ENCODE data around the gene RHBG.

The RHBG gene

DNA sequence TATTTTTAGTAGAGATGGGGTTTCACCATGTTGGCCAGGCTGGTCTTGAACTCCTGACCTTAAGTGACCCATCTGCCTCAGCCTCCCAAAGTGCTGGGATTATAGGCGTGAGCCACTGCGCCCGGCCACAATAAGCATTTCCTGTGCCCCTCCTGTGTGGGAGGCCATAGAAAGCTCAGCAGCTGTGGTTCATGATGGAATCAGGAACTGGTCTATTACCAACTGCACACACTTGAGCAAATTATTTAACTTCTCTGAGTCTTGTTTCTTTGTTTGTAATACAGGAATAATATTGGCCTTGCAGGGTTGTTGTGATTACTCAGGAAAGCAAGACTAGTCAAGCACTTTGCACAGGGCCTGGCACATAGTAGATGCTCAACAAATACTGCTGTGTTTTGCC is 15.0 kb downstream of the RHBG start:
- peaks cover 18% of the 10 kb centered on the region for H3K4me1 ChIP-seq (ENCODE audit: insufficient read depth, low read length)
- no peaks in the 10 kb centered on the region for H3K36me3 ChIP-seq (ENCODE audit: insufficient read depth, low read length)
- no peak overlapping the region for H3K4me3 ChIP-seq (ENCODE audit: low read length)
- no peaks in the 10 kb centered on the region for H3K9me3 ChIP-seq (ENCODE audit: low read length)
- peaks cover 42% of the 10 kb centered on the region for H3K27me3 ChIP-seq (ENCODE audit: insufficient read depth, low read length)
- H2AFZ ChIP-seq (ENCODE audit: low read depth, low read length): no peak overlapping the region

DNA sequence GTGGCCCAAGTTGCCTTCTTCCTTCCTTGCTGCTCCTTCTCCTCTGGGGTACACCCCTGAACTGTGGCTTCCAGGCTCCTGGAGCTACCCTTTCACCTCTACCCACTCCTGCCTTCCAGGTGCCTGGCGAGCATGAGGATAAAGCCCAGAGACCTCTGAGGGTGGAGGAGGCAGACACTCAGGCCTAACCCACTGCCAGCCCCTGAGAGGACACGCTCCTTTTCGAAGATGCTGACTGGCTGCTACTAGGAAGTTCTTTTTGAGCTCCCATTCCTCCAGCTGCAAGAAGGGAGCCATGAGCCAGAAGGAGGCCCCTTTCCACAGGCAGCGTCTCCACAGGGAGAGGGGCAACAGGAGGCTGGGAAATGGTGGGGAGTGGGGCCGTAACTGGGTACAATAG is 15.6 kb downstream of the RHBG start:
- H3K27me3 ChIP-seq (ENCODE audit: insufficient read depth, low read length): peaks cover 48% of the 10 kb centered on the region
- H3K4me3 ChIP-seq (ENCODE audit: low read length): no peak overlapping the region
- no peak overlapping the region for H2AFZ ChIP-seq (ENCODE audit: low read depth, low read length)
- peaks cover 20% of the 10 kb centered on the region for H3K4me1 ChIP-seq (ENCODE audit: insufficient read depth, low read length)
- no peaks in the 10 kb centered on the region for H3K9me3 ChIP-seq (ENCODE audit: low read length)
- H3K36me3 ChIP-seq (ENCODE audit: insufficient read depth, low read length): no peaks in the 10 kb centered on the region

DNA sequence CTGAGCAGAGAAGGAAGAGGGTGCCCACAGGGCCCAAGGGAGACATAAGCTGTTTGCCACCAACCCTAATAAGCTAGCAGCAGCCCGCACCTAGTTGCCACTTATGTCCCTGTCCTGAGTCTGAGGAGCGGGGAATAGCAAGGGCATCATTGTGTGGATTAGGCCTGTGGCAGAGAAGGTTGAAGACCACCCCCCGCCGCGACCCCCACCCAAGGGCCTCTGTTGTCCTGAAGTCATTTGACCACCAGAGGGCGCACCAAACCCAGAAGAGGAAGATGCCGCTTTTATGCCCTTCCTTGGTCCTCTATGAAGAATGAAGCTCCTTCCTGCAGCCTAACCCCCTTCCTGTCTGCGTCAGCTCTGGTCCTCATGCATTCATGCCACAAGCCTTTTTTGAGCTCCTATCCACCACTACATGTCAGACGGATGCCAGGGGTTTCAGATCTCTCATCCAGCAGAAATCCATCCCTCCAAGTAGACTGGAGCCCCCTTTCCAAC is 16.6 kb downstream of the RHBG start:
- H3K27me3 ChIP-seq (ENCODE audit: insufficient read depth, low read length): peaks cover 58% of the 10 kb centered on the region
- H3K9me3 ChIP-seq (ENCODE audit: low read length): no peaks in the 10 kb centered on the region
- H3K4me1 ChIP-seq (ENCODE audit: insufficient read depth, low read length): peaks cover 20% of the 10 kb centered on the region
- H2AFZ ChIP-seq (ENCODE audit: low read depth, low read length): no peak overlapping the region
- no peak overlapping the region for H3K4me3 ChIP-seq (ENCODE audit: low read length)
- no peaks in the 10 kb centered on the region for H3K36me3 ChIP-seq (ENCODE audit: insufficient read depth, low read length)

DNA sequence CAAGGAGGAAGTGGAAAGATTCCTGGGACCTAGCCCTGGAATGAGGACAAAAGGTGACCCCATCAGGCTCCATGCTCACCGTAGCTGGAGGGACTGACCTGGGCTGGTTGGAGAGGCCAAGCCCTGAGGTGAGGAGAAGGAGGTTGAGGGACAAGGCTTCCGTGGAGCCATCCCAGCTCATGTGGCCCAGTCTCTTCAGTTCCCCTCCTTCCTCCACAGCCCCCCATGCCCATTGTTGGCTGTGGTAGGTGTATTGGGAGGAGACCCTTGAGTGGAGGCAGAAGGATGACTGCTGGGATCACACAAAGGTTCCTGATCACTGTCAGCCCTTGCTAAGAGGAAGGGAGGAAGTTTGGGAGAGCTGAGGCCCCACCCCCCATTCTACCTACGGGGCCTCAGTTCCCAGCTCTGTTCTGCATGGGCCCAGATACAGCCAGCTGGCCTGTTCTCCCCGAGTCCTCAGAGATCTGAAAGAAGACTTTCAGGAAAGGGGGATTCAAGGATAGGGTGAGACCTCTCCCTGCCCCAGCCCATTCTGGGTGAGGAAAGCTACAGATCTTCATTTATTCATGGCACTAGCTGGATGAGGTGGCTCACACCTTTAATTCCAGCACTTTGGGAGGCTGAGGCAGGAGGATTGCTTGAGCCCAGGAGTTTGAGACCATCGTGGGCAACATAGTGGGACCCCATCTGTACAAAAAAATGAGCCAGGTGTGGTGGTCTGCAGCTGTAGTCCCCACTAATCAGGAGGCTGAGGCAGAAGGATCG is 17.3 kb downstream of the RHBG start:
- no peak overlapping the region for H3K4me3 ChIP-seq (ENCODE audit: low read length)
- peaks cover 61% of the 10 kb centered on the region for H3K27me3 ChIP-seq (ENCODE audit: insufficient read depth, low read length)
- H3K4me1 ChIP-seq (ENCODE audit: insufficient read depth, low read length): peaks cover 20% of the 10 kb centered on the region

DNA sequence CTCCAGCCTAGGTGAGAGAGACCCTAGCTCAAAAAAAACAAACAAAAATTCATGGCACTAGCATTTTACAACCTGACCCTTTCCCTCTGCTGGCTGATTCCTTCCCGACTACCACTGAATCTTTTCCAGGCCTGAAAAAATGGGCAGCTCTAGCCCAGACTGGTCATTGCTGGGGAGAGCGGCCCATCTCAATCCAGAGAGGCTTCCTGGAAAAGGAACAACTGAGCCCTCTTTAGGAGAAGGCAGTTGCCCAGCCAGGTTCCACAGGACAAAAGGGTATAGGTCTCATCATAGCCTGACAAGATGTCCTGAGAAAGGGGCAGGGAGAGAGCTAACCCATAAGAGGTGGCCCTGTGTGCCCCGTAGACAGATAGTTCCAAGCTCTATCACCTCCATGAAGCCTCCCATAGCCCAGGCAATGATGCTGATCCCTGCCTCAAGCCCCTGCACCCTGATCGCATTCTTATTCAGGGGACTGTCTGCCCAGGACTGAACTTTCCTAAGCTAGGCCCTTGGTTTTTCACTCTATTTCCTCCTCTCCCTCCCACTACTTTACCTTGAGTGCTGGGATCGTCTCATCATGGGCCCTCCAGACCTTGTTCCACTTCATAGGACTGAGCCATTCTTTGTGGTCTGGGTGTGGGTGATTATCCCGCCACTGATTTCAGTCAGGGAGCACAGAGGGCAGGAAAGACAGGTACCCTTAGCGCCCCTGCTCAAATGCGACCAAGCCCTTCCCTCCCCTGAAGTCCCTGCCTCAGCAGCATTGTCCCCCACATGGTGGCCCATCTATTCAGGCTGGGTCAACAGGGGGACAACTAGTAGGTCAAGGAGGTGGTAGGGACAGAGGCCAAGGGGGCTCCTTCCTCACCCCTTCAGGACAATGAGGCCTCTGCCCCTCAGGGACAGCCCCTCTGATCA is 18.2 kb downstream of the RHBG start:
- Histone ChIP-seq H3K36me3 (ENCODE audit: insufficient read depth, low read length) (no peaks in the 10 kb centered on the region), H2AFZ (ENCODE audit: low read depth, low read length) (no peak overlapping the region), H3K9me3 (ENCODE audit: low read length) (no peaks in the 10 kb centered on the region), H3K4me1 (ENCODE audit: insufficient read depth, low read length) (peaks cover 24% of the 10 kb centered on the region), H3K27me3 (ENCODE audit: insufficient read depth, low read length) (peaks cover 67% of the 10 kb centered on the region), H3K4me3 (ENCODE audit: low read length) (peak overlapping the region; percentile 38)

More for the DNA sequence above, 17.3 kb downstream of the RHBG start:
- H3K36me3 ChIP-seq (ENCODE audit: insufficient read depth, low read length): no peaks in the 10 kb centered on the region
- H3K9me3 ChIP-seq (ENCODE audit: low read length): no peaks in the 10 kb centered on the region
- no peak overlapping the region for H2AFZ ChIP-seq (ENCODE audit: low read depth, low read length)

DNA sequence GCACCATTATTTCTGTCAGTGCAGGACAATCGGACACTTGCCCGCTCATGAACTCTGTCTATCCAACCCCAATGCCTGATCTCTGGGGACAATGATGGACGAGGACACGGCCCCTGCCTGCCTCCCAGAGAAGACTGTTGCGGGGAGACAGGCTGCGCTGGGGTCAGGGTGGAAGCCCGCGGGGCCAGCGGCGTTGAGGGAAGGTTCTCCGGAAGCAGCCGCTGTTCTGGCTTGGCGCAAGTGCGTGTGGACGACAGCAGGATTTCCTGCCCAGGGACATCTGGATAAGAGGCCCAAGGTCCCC is 18.8 kb downstream of the RHBG start:
- Histone ChIP-seq H3K27me3 (ENCODE audit: insufficient read depth, low read length) (peaks cover 63% of the 10 kb centered on the region), H3K4me1 (ENCODE audit: insufficient read depth, low read length) (peaks cover 30% of the 10 kb centered on the region)

DNA sequence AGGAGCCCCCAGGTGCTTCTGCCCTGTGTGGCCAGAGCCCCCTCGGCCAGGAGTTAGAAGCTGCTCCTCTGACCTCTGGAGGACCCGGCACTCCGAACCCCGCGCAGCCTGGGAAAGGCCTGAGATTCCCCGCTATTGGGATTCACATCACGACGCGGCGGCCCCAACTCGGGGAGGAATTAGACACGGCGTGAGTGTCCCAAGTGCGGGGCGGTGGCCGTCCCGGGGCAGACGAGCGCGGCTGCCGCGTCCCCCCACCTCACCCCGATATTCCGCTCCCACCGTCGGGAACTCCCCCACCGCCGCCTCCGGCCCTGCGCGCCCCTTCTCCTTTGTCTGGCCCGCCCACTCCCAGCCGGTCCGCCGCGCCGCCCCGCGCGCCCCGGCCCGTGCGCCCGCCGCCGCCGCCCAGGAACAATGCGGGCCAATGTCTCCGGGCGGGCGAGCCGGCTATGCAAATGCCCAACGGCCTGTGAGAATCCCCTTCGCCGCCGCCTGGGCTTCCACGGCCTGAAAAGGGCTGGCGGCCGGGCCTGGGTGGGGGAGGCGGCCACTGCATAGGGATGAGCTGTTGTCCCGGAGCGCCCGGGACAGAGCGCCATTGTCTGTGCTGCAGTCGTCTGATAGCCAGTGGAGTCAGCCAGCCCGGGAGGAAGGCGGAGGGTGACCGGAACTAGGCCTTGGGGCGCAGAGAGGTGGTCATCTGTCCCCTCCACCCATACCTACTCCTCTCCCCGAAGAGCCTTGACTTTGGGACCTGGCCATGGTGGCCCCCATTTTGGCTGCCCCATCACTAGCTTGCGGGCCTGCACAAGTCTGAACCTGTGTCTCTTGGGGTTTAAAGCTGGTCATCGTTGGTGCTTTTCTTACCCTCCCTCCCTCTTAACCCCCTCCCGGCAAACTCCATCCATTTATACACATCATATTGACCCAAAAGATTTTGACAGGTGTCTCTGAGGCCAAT is 19.4 kb downstream of the RHBG start:
- H3K36me3 ChIP-seq (ENCODE audit: insufficient read depth, low read length): no peaks in the 10 kb centered on the region
- H3K27me3 ChIP-seq (ENCODE audit: insufficient read depth, low read length): peaks cover 68% of the 10 kb centered on the region
- no peaks in the 10 kb centered on the region for H3K9me3 ChIP-seq (ENCODE audit: low read length)
- peak overlapping the region; percentile 38 for H3K4me3 ChIP-seq (ENCODE audit: low read length)
- peak overlapping the region; percentile 25 for H2AFZ ChIP-seq (ENCODE audit: low read depth, low read length)
- peaks cover 30% of the 10 kb centered on the region for H3K4me1 ChIP-seq (ENCODE audit: insufficient read depth, low read length)

More for the DNA sequence above, 18.8 kb downstream of the RHBG start:
- Histone ChIP-seq H3K4me3 (ENCODE audit: low read length) (peak overlapping the region; percentile 38), H3K36me3 (ENCODE audit: insufficient read depth, low read length) (no peaks in the 10 kb centered on the region), H3K9me3 (ENCODE audit: low read length) (no peaks in the 10 kb centered on the region), H2AFZ (ENCODE audit: low read depth, low read length) (peak overlapping the region; percentile 25)

DNA sequence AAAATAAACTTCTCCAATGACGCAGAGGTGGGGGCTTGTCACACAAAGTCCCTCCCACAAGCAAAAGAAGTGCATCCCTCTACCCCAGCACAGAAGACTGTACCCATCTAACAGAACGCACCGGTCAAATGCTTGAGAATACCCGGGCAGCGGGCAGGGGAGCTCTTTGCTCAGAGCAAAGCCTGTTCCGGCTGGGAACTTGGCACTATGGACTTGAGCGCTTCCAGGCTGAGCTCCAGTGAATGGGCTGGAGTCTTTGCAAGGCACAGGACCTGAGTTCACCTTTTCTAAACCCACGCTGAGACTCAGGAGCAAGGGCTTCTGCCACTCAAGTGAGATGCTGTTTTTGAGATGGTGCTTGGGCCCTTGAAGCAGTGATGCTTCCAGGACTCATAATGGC is 20.3 kb downstream of the RHBG start:
- Histone ChIP-seq H2AFZ (ENCODE audit: low read depth, low read length) (no peak overlapping the region), H3K4me1 (ENCODE audit: insufficient read depth, low read length) (peaks cover 30% of the 10 kb centered on the region), H3K36me3 (ENCODE audit: insufficient read depth, low read length) (no peaks in the 10 kb centered on the region), H3K9me3 (ENCODE audit: low read length) (no peaks in the 10 kb centered on the region), H3K27me3 (ENCODE audit: insufficient read depth, low read length) (peaks cover 69% of the 10 kb centered on the region), H3K4me3 (ENCODE audit: low read length) (no peak overlapping the region)

DNA sequence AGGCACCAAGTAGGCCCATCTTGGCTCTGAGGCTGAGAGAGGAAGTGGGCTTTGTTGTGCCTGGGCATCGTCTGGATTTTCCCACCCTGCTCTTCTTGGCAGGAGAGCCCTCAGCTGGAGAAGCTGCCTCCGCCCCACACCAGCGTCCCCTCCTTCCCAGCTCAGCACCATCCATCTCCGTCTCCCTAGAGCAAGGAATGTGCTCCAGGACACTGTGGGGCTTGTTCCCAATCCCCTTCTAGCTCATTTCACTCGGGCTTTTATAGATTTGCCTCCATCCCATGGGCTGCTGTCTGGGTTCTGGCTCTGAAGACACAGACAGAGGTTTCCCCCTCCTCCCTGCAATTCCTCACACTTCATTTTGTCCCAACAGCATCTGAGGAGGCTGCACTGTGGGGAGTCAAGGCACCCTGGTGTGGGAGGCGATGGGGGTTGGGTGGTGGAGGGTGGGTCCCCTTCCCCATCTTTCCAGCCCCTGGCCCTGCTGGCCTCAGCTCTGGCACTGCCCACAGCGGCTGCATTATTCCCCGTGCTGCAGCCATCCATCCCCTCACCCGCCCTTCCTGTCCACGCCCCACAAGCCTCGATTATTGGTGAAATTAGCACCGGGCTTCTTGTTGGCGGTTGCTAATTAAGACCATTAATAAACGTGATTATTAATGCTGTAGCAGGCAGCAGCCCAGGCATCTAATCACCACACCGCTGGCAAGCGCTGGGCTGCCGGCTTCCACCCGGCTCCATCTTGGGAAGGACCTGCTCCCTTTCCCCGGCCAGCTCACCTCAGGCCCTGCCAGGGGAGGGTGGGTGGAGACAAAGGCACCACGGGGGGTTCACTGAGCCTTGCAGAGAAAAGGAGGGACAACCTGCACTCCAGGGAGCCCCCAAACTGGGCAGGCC is 21.7 kb downstream of the RHBG start:
- Histone ChIP-seq H3K4me3 (ENCODE audit: low read length) (no peak overlapping the region), H3K4me1 (ENCODE audit: insufficient read depth, low read length) (peaks cover 30% of the 10 kb centered on the region), H3K9me3 (ENCODE audit: low read length) (no peaks in the 10 kb centered on the region), H3K36me3 (ENCODE audit: insufficient read depth, low read length) (no peaks in the 10 kb centered on the region), H2AFZ (ENCODE audit: low read depth, low read length) (no peak overlapping the region), H3K27me3 (ENCODE audit: insufficient read depth, low read length) (peaks cover 67% of the 10 kb centered on the region)

DNA sequence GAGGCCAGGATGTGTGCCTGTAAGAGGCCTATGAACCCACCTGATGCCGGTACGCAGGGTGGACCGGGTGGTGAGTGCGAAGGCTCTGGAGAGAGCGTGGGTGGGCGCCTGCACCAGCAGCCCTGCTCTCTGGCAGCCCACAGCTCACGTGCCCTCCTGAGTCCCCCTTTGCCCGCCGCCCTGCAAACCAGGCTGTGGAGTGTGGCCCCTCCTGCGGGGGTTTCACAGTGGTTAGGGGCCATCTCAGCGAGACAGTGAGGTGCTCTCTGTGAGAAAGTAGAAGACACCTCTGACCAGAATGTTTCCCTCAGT is 22.3 kb downstream of the RHBG start:
- H3K36me3 ChIP-seq (ENCODE audit: insufficient read depth, low read length): no peaks in the 10 kb centered on the region
- peaks cover 63% of the 10 kb centered on the region for H3K27me3 ChIP-seq (ENCODE audit: insufficient read depth, low read length)
- peaks cover 28% of the 10 kb centered on the region for H3K4me1 ChIP-seq (ENCODE audit: insufficient read depth, low read length)

DNA sequence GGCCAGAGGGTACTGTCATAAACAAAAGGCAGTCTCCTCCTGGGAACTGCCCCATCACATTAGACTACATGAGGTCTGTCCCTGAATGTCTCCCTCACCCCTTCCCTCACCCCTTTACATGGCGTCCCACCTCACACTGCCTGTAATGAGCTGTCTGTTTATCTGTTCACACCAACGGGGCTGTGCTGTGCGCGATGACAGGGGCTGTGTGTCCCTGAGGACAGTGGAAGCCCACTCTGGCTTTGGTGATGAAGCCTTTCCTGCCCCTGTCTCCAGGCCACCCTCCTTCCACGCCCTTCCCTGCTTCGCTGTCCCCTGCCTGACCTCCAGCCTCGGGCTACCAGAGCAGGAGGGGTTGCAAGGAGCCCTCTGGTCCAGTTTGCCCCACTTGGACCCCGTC is 22.7 kb downstream of the RHBG start:
- no peak overlapping the region for H3K4me3 ChIP-seq (ENCODE audit: low read length)
- H3K27me3 ChIP-seq (ENCODE audit: insufficient read depth, low read length): peaks cover 61% of the 10 kb centered on the region
- no peaks in the 10 kb centered on the region for H3K36me3 ChIP-seq (ENCODE audit: insufficient read depth, low read length)
- H3K9me3 ChIP-seq (ENCODE audit: low read length): no peaks in the 10 kb centered on the region
- H2AFZ ChIP-seq (ENCODE audit: low read depth, low read length): no peak overlapping the region
- peaks cover 28% of the 10 kb centered on the region for H3K4me1 ChIP-seq (ENCODE audit: insufficient read depth, low read length)

More for the DNA sequence above, 22.3 kb downstream of the RHBG start:
- Histone ChIP-seq H3K4me3 (ENCODE audit: low read length) (no peak overlapping the region), H3K9me3 (ENCODE audit: low read length) (no peaks in the 10 kb centered on the region), H2AFZ (ENCODE audit: low read depth, low read length) (no peak overlapping the region)

DNA sequence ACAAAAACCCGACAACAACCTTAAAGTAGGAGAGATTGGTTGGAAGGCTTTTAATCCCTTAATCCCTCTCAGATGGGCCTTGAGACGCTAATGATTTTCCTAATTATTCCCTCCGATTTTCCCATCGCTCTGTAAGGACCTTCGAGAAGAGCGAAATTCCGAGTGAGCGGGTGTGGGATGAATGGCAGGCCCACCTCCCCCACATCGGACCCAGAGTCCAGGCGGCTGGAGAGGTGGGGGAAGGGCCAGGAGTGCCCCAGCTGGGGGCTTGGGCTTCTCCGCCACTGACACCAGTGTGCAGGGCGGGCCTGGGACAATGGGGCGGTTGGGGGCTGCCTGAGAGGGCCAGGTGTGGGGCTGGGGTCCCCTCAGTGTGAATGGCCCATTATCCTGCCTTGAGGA is 23.4 kb downstream of the RHBG start:
- Histone ChIP-seq H3K4me1 (ENCODE audit: insufficient read depth, low read length) (peaks cover 25% of the 10 kb centered on the region), H3K4me3 (ENCODE audit: low read length) (no peak overlapping the region), H3K27me3 (ENCODE audit: insufficient read depth, low read length) (peaks cover 54% of the 10 kb centered on the region), H3K9me3 (ENCODE audit: low read length) (no peaks in the 10 kb centered on the region), H3K36me3 (ENCODE audit: insufficient read depth, low read length) (no peaks in the 10 kb centered on the region), H2AFZ (ENCODE audit: low read depth, low read length) (no peak overlapping the region)

All from neuron (in vitro differentiated cells).